NCI-H748 (cell line): ENCODE data around the gene ALG14.
"Not testable (repeated sequence)": the region's sequence is repeated elsewhere in the genome, so short reads cannot be mapped to it uniquely, and the experiment has no call there.

Source experiments
- DNase-seq: peaks from one replicate; lab custom pipeline; 2025; ENCODE audit not compliant: unreplicated experiment; lab: John Stamatoyannopoulos, UW

ALG14 gene

GRCh38 chr1:95088303-95088702 lies 15.6 kb upstream of the ALG14 start:
- DNase-seq: no peak

- DNase-seq: no peak
These were observed 14.3 kb upstream of the ALG14 start for GRCh38 chr1:95086949-95087533.

GRCh38 chr1:95085376-95085775 lies 12.6 kb upstream of the ALG14 start:
- no peak for DNase-seq

- peak; percentile 29 for DNase-seq
These were observed 11.8 kb upstream of the ALG14 start for GRCh38 chr1:95084317-95085176.

GRCh38 chr1:95080879-95081278 lies 8.1 kb upstream of the ALG14 start:
- DNase-seq: no peak

GRCh38 chr1:95080446-95080845 lies 7.7 kb upstream of the ALG14 start:
- DNase-seq: no peak

- no peak for DNase-seq
These were observed 3.3 kb upstream of the ALG14 start for GRCh38 chr1:95076034-95076433.

- DNase-seq: peak; percentile 1
These were observed 695 bp upstream of the ALG14 start for GRCh38 chr1:95073446-95073845.

GRCh38 chr1:95072117-95072516 lies 634 bp downstream of the ALG14 start:
- no peak for DNase-seq

GRCh38 chr1:95071539-95071938 lies 1.2 kb downstream of the ALG14 start:
- no peak for DNase-seq

GRCh38 chr1:95069710-95070093 lies 3.0 kb downstream of the ALG14 start:
- DNase-seq: no peak

GRCh38 chr1:95068956-95069709 lies 3.6 kb downstream of the ALG14 start:
- no peak for DNase-seq

GRCh38 chr1:95067568-95067967 lies 5.2 kb downstream of the ALG14 start:
- no peak for DNase-seq

- no peak for DNase-seq
These were observed 5.7 kb downstream of the ALG14 start for GRCh38 chr1:95067062-95067461.

- DNase-seq: no peak
These were observed 11.2 kb downstream of the ALG14 start for GRCh38 chr1:95061445-95062006.

GRCh38 chr1:95058974-95059373 lies 13.8 kb downstream of the ALG14 start:
- no peak for DNase-seq

GRCh38 chr1:95057351-95057750 lies 15.4 kb downstream of the ALG14 start:
- no peak for DNase-seq

GRCh38 chr1:95049935-95050334 lies 22.8 kb downstream of the ALG14 start:
- no peak for DNase-seq

- no peak for DNase-seq
These were observed 24.4 kb downstream of the ALG14 start for GRCh38 chr1:95048317-95048716.

GRCh38 chr1:95047624-95048023 lies 25.1 kb downstream of the ALG14 start:
- DNase-seq: not testable (repeated sequence)

GRCh38 chr1:95046359-95046758 lies 26.4 kb downstream of the ALG14 start:
- no peak for DNase-seq
